ENCODE results near the gene PIGBOS1. TPM values are rescaled to one million over a fixed set of nuclear protein-coding genes. Genes with fewer than 3 reads are reported as not detected.

The PIGBOS1 gene
- total RNA-seq, 1 experiment from 2014 or later = 13.3 TPM

DNA sequence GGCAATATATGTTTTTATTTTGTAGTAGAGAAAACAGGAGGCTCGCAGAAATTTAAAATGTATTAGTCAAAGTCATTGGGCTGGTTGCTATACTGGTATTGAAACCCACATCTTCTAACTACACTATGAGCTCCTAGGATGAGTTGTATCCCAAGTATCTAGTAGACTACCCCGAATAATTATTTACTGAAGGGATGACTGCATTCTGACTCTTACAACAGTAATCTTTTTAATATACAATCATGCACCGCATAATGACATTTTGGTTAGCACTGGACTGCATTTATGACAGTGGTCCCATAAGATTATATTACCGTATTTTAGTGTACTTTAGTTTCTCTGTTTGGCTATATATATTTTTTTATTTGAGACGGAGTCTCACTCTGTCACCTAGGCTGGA is 15.4 kb upstream of the PIGBOS1 start:
- no peak for DNase-seq (ENCODE audit: low spot score)
- Histone ChIP-seq H3K4me3 (ENCODE audit: low read depth, low read length, poor library complexity, severe bottlenecking) (no peak overlapping the region), H3K27me3 (replicated peaks; ENCODE audit: insufficient read depth, low read depth, low read length, poor library complexity) (no peaks in the 10 kb centered on the region), H3K4me1 (ENCODE audit: insufficient read depth, low read length, poor library complexity, severe bottlenecking) (no peaks in the 10 kb centered on the region), H3K27ac (ENCODE audit: low read depth, low read length, poor library complexity, severe bottlenecking) (no peak overlapping the region), H3K9me3 (ENCODE audit: low read depth, low read length, poor library complexity, severe bottlenecking) (no peaks in the 10 kb centered on the region), H3K36me3 (ENCODE audit: insufficient read depth, low read length, poor library complexity, severe bottlenecking) (no peaks in the 10 kb centered on the region)
- ChIA-PET POLR2A (ENCODE audit: low non-redundant PET) (no interaction called here), CTCF (no interaction called here)
- intact Hi-C loops (cut with micrococcal nuclease; ENCODE audit: unreplicated experiment) = loop anchor here (5.0 kb wide), 1 partner anchor 73 kb away; the partner anchor contains the start of genes CCPG1 and PIERCE2
- BruUV-seq (replicated peaks) = no TSS peak
- TF ChIP-seq EZH2 (IDR thresholded peaks at IDR 0.05; ENCODE audit: borderline replicate concordance, low read depth, low read length, poor library complexity, severe bottlenecking) = no peak
- TF ChIP-seq, protein P1, sequence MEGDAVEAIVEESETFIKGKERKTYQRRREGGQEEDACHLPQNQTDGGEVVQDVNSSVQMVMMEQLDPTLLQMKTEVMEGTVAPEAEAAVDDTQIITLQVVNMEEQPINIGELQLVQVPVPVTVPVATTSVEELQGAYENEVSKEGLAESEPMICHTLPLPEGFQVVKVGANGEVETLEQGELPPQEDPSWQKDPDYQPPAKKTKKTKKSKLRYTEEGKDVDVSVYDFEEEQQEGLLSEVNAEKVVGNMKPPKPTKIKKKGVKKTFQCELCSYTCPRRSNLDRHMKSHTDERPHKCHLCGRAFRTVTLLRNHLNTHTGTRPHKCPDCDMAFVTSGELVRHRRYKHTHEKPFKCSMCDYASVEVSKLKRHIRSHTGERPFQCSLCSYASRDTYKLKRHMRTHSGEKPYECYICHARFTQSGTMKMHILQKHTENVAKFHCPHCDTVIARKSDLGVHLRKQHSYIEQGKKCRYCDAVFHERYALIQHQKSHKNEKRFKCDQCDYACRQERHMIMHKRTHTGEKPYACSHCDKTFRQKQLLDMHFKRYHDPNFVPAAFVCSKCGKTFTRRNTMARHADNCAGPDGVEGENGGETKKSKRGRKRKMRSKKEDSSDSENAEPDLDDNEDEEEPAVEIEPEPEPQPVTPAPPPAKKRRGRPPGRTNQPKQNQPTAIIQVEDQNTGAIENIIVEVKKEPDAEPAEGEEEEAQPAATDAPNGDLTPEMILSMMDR (conservative IDR thresholded peaks at IDR 0.05; ENCODE audit: low read depth, low read length) = no peak

DNA sequence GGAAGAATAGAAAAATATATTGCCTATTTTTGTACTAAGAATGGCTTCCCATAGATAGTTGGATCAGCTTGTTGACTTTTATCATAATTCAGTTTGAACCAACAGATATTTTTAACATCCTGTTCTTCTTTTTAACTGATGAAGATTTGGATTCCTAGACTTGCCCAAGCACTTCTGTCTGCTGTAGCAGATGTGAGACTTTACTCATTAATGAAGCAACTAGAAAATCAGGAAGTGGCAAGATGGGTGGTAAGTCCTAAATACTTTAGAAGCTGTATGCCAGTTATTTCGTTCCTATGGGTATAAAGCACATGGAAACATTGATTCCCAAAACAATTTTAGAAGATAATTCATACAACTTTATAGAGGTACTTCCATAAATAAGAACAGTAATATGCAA is 8.5 kb upstream of the PIGBOS1 start:
- DNase-seq (ENCODE audit: low spot score) = no peak
- POLR2A ChIA-PET (ENCODE audit: low non-redundant PET) = no interaction called here
- H3K27ac ChIP-seq (ENCODE audit: low read depth, low read length, poor library complexity, severe bottlenecking) = no peak overlapping the region
- H3K27me3 ChIP-seq (replicated peaks; ENCODE audit: insufficient read depth, low read depth, low read length, poor library complexity) = no peaks in the 10 kb centered on the region
- H3K4me3 ChIP-seq (ENCODE audit: low read depth, low read length, poor library complexity, severe bottlenecking) = no peak overlapping the region
- CTCF ChIA-PET = no interaction called here
- no peaks in the 10 kb centered on the region for H3K9me3 ChIP-seq (ENCODE audit: low read depth, low read length, poor library complexity, severe bottlenecking)
- no peaks in the 10 kb centered on the region for H3K36me3 ChIP-seq (ENCODE audit: insufficient read depth, low read length, poor library complexity, severe bottlenecking)
- intact Hi-C loops (cut with micrococcal nuclease; ENCODE audit: unreplicated experiment) = no loop called here
- no peaks in the 10 kb centered on the region for H3K4me1 ChIP-seq (ENCODE audit: insufficient read depth, low read length, poor library complexity, severe bottlenecking)
- no peak for TF ChIP-seq EZH2 (IDR thresholded peaks at IDR 0.05; ENCODE audit: borderline replicate concordance, low read depth, low read length, poor library complexity, severe bottlenecking)
- BruUV-seq (replicated peaks) = no TSS peak

DNA sequence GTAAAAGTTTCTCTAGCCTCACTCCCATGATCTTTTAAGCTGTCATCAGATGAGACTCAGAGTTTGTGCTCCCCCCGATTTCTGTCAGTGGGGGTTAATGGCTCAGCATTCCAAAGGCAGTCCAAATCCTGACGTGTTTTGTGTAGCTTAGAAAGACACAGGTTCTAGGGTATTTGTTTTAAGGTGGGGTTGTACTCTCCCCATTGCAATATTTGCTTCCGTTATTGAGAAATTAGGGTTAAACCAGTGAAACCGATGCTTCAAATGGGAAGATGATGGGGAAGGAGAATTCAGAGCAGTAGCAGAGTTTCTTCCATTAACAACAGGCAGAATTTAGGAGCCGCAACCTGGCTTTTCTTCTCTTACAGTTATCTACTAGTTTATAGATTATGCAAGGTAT is 3.5 kb upstream of the PIGBOS1 start:
- intact Hi-C loops (cut with micrococcal nuclease; ENCODE audit: unreplicated experiment) = no loop called here
- CTCF ChIA-PET = no interaction called here

DNA sequence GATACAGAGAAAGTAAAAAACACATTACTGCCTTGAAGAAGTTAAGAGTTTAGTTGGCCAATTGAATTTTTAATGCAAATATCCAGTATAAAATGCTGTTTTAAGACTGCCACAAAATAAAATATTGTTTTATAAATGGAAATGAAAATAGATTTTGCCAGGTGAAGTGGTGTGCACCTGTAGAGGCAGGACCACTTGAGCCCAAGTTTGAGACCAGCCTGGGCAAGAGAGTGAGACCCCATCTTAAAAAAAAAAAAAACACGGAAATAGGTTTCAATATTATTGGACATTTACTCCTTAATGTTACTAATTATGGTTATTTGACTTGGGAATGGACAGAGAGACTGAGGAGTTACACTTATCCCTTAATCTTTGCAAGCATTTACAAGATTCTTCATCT is 2.0 kb upstream of the PIGBOS1 start:
- ChIA-PET POLR2A (ENCODE audit: low non-redundant PET) (no interaction called here), CTCF (no interaction called here)
- TF ChIP-seq, protein P1 (conservative IDR thresholded peaks at IDR 0.05; ENCODE audit: low read depth, low read length) = no peak
- TF ChIP-seq EZH2 (IDR thresholded peaks at IDR 0.05; ENCODE audit: borderline replicate concordance, low read depth, low read length, poor library complexity, severe bottlenecking) = no peak
- Histone ChIP-seq H3K27ac (ENCODE audit: low read depth, low read length, poor library complexity, severe bottlenecking) (no peak overlapping the region), H3K27me3 (replicated peaks; ENCODE audit: insufficient read depth, low read depth, low read length, poor library complexity) (no peaks in the 10 kb centered on the region), H3K4me3 (ENCODE audit: low read depth, low read length, poor library complexity, severe bottlenecking) (no peak overlapping the region), H3K9me3 (ENCODE audit: low read depth, low read length, poor library complexity, severe bottlenecking) (no peaks in the 10 kb centered on the region), H3K4me1 (ENCODE audit: insufficient read depth, low read length, poor library complexity, severe bottlenecking) (peaks cover 12% of the 10 kb centered on the region), H3K36me3 (ENCODE audit: insufficient read depth, low read length, poor library complexity, severe bottlenecking) (no peaks in the 10 kb centered on the region)
- intact Hi-C loops (cut with micrococcal nuclease; ENCODE audit: unreplicated experiment) = no loop called here
- DNase-seq (ENCODE audit: low spot score) = no peak
- BruUV-seq (replicated peaks) = no TSS peak

More for the DNA sequence above, 3.5 kb upstream of the PIGBOS1 start:
- DNase-seq (ENCODE audit: low spot score) = no peak
- peaks cover 7% of the 10 kb centered on the region for H3K4me1 ChIP-seq (ENCODE audit: insufficient read depth, low read length, poor library complexity, severe bottlenecking)
- no TSS peak for BruUV-seq (replicated peaks)
- no peaks in the 10 kb centered on the region for H3K36me3 ChIP-seq (ENCODE audit: insufficient read depth, low read length, poor library complexity, severe bottlenecking)
- H3K27ac ChIP-seq (ENCODE audit: low read depth, low read length, poor library complexity, severe bottlenecking) = no peak overlapping the region
- H3K4me3 ChIP-seq (ENCODE audit: low read depth, low read length, poor library complexity, severe bottlenecking) = no peak overlapping the region
- no peaks in the 10 kb centered on the region for H3K9me3 ChIP-seq (ENCODE audit: low read depth, low read length, poor library complexity, severe bottlenecking)
- TF ChIP-seq EZH2 (IDR thresholded peaks at IDR 0.05; ENCODE audit: borderline replicate concordance, low read depth, low read length, poor library complexity, severe bottlenecking) = no peak
- TF ChIP-seq, protein P1 (conservative IDR thresholded peaks at IDR 0.05; ENCODE audit: low read depth, low read length) = no peak
- no peaks in the 10 kb centered on the region for H3K27me3 ChIP-seq (replicated peaks; ENCODE audit: insufficient read depth, low read depth, low read length, poor library complexity)
- POLR2A ChIA-PET (ENCODE audit: low non-redundant PET) = no interaction called here
